MCF 10A (cell line): ENCODE data around the gene SARNP. TPM values are rescaled to one million over a fixed set of nuclear protein-coding genes. Genes with fewer than 3 reads are reported as not detected.

Experiments
- BruUV-seq: library from RNA; stranded (reverse); fragments of 400-500 nt; replicated peaks from 2 replicates; lab custom pipeline; 2021; lab: Mats Ljungman, UMichigan
- CTCF ChIA-PET: fragments of 300-600 bp; sonication (Branson Sonifier 250); formaldehyde crosslinking; extraction: SDS; loops from one replicate; lab custom pipeline; 2021; ENCODE audit warnings: antibody characterized with exemption, inconsistent platforms; lab: Yijun Ruan, JAX
- POLR2A ChIA-PET: fragments of 300-600, 350-650 bp; sonication (Branson Sonifier 250); formaldehyde crosslinking; extraction: SDS; loops from one replicate; lab custom pipeline; 2020; ENCODE audit warnings: antibody characterized with exemption, inconsistent platforms; lab: Yijun Ruan, JAX
- DNase-seq: peaks from one replicate; pipeline ENCODE4 v3.0.0-alpha.2; 2018; ENCODE audit not compliant: unreplicated experiment
- H3K27ac Mint-ChIP-seq: one replicate; pipeline ENCODE4 v1.8.0; 2022; ENCODE audit warnings: mild to moderate bottlenecking, low read depth, mixed read lengths; ENCODE audit not compliant: unreplicated experiment
- H3K27me3 Mint-ChIP-seq: one replicate; pipeline ENCODE4 v1.8.0; 2022; ENCODE audit warnings: mixed read lengths; ENCODE audit not compliant: insufficient read depth, unreplicated experiment
- H3K36me3 Mint-ChIP-seq: one replicate; pipeline ENCODE4 v1.8.0; 2022; ENCODE audit warnings: mild to moderate bottlenecking, moderate library complexity, mixed read lengths; ENCODE audit not compliant: insufficient read depth, unreplicated experiment
- H3K4me1 Mint-ChIP-seq: one replicate; pipeline ENCODE4 v1.8.0; 2022; ENCODE audit warnings: mixed read lengths; ENCODE audit not compliant: insufficient read depth, unreplicated experiment
- H3K4me3 Mint-ChIP-seq: one replicate; pipeline ENCODE4 v1.8.0; 2022; ENCODE audit warnings: mild to moderate bottlenecking, moderate library complexity, mixed read lengths; ENCODE audit not compliant: unreplicated experiment
- H3K9me3 Mint-ChIP-seq: one replicate; pipeline ENCODE4 v1.8.0; 2022; ENCODE audit warnings: mixed read lengths; ENCODE audit not compliant: unreplicated experiment
- intact Hi-C: fragments of 100-400 bp; cut with micrococcal nuclease; formaldehyde crosslinking; loops from 2 replicates; pipeline ENCODE4 v1.14.1; 2022
- total RNA-seq: library from RNA; stranded (reverse); gene quantifications from 2 replicates; pipeline ENCODE4 v1.2.3, GENCODE V29; 2022
- TF ChIP-seq, protein P1 (sequence below): fragments of 200-600 bp; IDR thresholded peaks from one replicate; pipeline ENCODE4 v1.8.0; 2022; ENCODE audit warnings: antibody characterized with exemption, mild to moderate bottlenecking; ENCODE audit not compliant: unreplicated experiment

SARNP gene
- total RNA-seq, 1 experiment from 2014 or later = 61.1 TPM

GRCh38 chr12:55828357-55828756, 10.8 kb upstream of the SARNP start:
- no TSS peak for BruUV-seq
- ChIA-PET CTCF (no interaction called here), POLR2A (interaction anchor here (0.7 to 6.8 kb wide), 11 partner anchors 9 to 120 kb away, joined by 3 to 129 read pairs (median 7); partner anchors contain the start of genes DGKA, ORMDL2, PYM1 and SARNP)
- Mint-ChIP-seq H3K27me3 (no peaks in the 10 kb centered on the region), H3K4me3 (peak overlapping the region; percentile 97), H3K27ac (peak overlapping the region; percentile 92), H3K9me3 (no peaks in the 10 kb centered on the region), H3K36me3 (peaks cover 29% of the 10 kb centered on the region), H3K4me1 (peaks cover 35% of the 10 kb centered on the region)
- TF ChIP-seq, protein P1, sequence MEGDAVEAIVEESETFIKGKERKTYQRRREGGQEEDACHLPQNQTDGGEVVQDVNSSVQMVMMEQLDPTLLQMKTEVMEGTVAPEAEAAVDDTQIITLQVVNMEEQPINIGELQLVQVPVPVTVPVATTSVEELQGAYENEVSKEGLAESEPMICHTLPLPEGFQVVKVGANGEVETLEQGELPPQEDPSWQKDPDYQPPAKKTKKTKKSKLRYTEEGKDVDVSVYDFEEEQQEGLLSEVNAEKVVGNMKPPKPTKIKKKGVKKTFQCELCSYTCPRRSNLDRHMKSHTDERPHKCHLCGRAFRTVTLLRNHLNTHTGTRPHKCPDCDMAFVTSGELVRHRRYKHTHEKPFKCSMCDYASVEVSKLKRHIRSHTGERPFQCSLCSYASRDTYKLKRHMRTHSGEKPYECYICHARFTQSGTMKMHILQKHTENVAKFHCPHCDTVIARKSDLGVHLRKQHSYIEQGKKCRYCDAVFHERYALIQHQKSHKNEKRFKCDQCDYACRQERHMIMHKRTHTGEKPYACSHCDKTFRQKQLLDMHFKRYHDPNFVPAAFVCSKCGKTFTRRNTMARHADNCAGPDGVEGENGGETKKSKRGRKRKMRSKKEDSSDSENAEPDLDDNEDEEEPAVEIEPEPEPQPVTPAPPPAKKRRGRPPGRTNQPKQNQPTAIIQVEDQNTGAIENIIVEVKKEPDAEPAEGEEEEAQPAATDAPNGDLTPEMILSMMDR = no peak
- intact Hi-C loops = no loop called here
- no peak for DNase-seq

DNA sequence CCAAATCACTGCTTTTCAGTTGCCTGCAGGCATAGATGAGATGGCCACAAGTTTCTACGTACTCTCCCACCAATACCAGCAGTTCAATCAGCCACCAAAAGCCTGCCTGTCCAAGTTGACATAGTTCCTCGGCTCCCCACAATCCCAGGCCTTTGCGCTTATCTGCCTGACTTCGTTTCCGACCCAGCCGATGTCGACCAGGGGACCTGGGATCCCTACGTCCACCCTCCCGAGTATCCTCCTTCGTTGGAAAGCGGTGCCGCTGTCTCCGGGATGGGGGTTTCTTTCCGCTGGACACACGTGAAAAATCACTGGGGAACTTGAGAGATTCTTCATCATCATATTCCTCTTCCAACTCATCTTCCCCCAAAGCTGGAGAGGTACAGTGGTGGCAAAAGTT, 10.3 kb upstream of the SARNP start:
- POLR2A ChIA-PET = interaction anchor here (6.8 kb wide), 1 partner anchor 10 kb away, joined by 129 read pairs; the partner anchor contains the start of genes ORMDL2 and SARNP
- Mint-ChIP-seq H3K9me3 (no peaks in the 10 kb centered on the region), H3K27me3 (no peaks in the 10 kb centered on the region), H3K27ac (peak overlapping the region; percentile 49), H3K4me3 (peak overlapping the region; percentile 97), H3K36me3 (peaks cover 30% of the 10 kb centered on the region), H3K4me1 (peaks cover 35% of the 10 kb centered on the region)
- TF ChIP-seq, protein P1 = no peak
- BruUV-seq = no TSS peak
- CTCF ChIA-PET = interaction anchor here (1.0 to 1.3 kb wide), 3 partner anchors 10 to 98 kb away, joined by 4 to 6 read pairs (median 6); partner anchors contain the start of genes ORMDL2 and SARNP
- no peak for DNase-seq
- intact Hi-C loops = no loop called here

GRCh38 chr12:55824726-55825125, 7.2 kb upstream of the SARNP start:
- Mint-ChIP-seq H3K27me3 (no peaks in the 10 kb centered on the region), H3K27ac (peak overlapping the region; percentile 7), H3K36me3 (peaks cover 58% of the 10 kb centered on the region), H3K9me3 (no peaks in the 10 kb centered on the region), H3K4me3 (no peak overlapping the region), H3K4me1 (peaks cover 14% of the 10 kb centered on the region)
- TF ChIP-seq, protein P1 = no peak
- ChIA-PET POLR2A (interaction anchor here (1.0 to 1.2 kb wide), 3 partner anchors 94 to 293 kb away, joined by 3 read pairs; partner anchors contain the start of gene ZC3H10), CTCF (interaction anchor here (0.9 to 1.1 kb wide), 3 partner anchors 101 to 294 kb away, joined by 3 to 5 read pairs (median 4); partner anchors contain the start of gene ZC3H10)
- intact Hi-C loops = no loop called here
- BruUV-seq = no TSS peak
- DNase-seq = no peak

DNA sequence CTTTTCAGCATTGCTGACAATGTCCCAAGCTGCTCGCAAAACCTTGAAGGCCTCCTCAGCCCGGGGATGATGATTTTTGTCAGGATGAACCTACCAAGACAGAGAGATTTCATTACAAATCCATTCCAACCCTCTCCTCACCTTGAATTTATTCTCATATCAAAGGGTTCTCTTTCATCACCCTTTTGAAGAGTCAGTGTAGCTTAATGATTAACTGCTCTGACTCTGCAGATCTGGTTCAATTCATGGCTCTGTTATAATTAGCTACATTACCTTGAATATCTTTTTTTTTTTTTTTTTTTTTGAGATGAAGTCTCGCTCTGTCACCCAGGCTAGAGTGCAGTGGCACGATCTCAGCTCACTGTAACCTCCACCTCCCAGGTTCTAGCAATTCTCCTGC, 5.9 kb upstream of the SARNP start:
- Mint-ChIP-seq H3K4me3 (no peak overlapping the region), H3K27me3 (no peaks in the 10 kb centered on the region), H3K9me3 (no peaks in the 10 kb centered on the region), H3K4me1 (peaks cover 21% of the 10 kb centered on the region), H3K36me3 (peaks cover 54% of the 10 kb centered on the region), H3K27ac (peak overlapping the region; percentile 7)
- ChIA-PET POLR2A (interaction anchor here (8.3 kb wide), 1 partner anchor 106 kb away, joined by 207 read pairs; the partner anchor contains the start of genes DGKA and PYM1), CTCF (interaction anchor here (1.2 to 1.3 kb wide), 3 partner anchors 85 to 117 kb away, joined by 3 to 6 read pairs (median 5); no protein-coding TSS in a partner anchor)
- BruUV-seq = no TSS peak
- DNase-seq = no peak
- intact Hi-C loops = no loop called here
- TF ChIP-seq, protein P1 = no peak
